GM21737 (cell line): ENCODE measurements around the gene TFCP2.
"Not testable (repeated sequence)": the region's sequence is repeated elsewhere in the genome, so short reads cannot be mapped to it uniquely, and the experiment has no call there.

Experiments
- ATAC-seq: cut with Tn5 transposase; IDR thresholded peaks from one replicate; pipeline ENCODE4 v1.9.1; 2021; ENCODE audit warnings: mild to moderate bottlenecking, moderate library complexity; ENCODE audit not compliant: unreplicated experiment

Gene TFCP2

GRCh38 chr12:51085757-51086156 lies 87.2 kb downstream of the TFCP2 start:
- ATAC-seq = no peak

DNA sequence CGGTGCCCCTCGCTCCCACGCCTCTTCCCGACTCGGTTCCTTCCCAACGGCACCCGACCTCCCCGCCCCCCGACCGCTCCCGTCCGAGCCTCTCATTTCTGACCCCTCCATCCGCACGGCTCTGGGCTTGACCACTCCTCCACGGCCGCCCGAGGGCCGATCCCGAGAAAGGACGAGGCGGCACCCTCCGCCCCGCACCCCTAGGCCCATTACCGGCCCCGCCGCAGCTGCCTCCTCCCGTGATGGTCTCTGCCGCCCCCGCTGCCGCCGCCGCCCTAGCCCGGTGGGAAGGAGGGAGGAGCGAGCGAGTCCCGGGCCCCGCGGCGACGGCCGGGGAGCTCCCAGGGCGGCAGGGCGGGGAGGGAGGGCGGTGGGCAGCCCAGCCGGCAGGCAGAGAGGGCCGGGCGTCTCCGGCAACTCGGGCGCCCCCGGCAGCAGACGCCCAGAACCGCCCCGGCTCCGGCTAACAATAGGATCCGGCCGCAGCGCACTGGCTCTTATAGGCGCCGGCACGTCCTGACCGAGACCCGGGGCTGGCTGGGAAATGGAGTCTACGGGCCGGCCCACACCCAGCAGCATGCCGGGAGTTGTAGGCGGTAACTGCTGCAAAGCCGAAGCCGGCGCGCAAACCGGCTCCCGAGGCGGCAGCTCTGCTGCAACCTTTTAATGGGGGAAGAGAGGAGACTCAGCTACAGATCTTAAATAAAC lies 89.7 kb downstream of the TFCP2 start, which contains the start of gene CSRNP2:
CSRNP2 (minus strand) TSS at position 471 of the 708 bp plus-strand sequence. CDS start 7,035 bp downstream, outside the sequence.
- ATAC-seq = peak; percentile 98

DNA sequence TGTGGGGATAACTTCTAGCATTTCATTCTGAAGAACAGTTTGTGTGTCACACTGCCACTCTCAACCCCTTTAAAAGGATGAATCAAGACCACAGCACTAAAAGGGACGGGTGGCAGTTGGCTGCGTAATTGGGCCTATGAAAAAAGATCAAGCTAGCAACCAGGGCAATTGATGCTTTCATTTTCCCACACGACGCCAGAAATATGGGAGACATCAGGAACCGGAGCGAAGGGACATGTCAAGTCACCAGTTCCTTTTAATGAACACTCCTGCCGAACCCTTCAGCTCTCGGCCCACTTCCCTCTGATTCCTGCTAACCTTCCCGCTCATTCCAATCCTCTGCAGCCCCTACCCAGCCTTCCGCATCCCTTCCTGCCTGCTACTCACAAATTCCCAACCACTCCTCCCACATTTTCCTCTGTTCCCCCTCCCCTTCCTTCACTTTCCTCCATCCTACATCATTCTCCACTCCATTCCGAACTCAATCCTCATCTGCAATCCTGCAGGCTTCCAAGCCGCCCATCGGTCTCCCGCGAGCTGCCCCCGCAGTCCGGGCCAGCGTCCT lies 90.3 kb downstream of the TFCP2 start:
- ATAC-seq = no peak

DNA sequence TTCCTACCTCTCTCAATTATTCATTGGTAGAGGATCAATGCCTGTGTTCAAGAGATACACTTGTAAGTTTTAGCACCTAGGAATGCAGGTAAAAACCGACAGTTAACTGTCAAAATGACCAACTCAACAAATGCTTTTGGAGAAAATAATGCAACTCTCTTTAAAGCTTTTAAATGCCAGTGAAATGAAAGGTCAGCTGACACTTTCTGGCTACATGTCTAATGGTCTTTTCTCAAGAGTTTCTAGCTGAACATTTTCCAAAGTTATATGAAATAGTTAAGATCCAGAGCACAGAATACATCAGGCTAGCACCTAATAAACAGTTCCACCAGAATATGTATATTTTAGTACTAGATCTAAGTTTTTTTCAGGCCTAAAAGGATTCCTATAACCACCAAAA lies 91.5 kb downstream of the TFCP2 start:
- no peak for ATAC-seq

GRCh38 chr12:51080136-51080535 lies 92.8 kb downstream of the TFCP2 start:
- ATAC-seq = no peak

DNA sequence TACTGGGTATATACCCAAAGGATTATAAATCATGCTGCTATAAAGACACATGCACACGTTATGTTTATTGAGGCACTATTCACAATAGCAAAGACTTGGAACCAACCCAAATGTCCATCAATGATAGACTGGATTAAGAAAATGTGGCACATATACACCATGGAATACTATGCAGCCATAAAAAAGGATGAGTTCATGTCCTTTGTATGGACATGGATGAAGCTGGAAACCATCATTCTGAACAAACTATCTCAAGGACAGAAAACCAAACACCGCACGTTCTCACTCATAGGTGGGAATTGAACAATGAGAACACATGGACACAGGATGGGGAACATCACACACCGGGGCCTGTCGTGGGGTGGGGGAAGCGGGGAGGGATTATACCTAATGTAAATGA lies 94.1 kb downstream of the TFCP2 start:
- not testable (repeated sequence) for ATAC-seq

GRCh38 chr12:51078346-51078745 lies 94.6 kb downstream of the TFCP2 start:
- ATAC-seq = not testable (repeated sequence)

- no peak for ATAC-seq
Observed at GRCh38 chr12:51077930-51078329, 95.0 kb downstream of the TFCP2 start.

GRCh38 chr12:51076236-51076930 lies 96.6 kb downstream of the TFCP2 start:
- ATAC-seq = no peak

DNA sequence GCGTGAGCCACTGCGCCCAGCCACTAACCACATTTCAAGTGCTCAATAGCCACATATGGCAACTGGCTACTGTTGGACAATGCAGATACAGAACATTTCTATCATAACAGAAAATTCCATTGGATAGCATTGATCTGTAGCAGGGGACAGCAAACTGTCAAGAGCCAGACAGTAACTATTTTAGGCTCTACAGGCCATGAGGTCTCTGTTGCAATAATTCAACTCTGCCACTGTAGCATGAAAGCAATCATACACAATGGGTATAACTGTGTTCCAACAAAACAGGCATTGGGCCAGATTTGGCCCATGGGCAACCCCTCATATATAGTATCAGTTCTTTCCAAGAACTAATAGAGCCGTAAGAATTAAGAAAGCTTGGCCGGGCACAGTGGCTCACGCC lies 97.5 kb downstream of the TFCP2 start:
- no peak for ATAC-seq

DNA sequence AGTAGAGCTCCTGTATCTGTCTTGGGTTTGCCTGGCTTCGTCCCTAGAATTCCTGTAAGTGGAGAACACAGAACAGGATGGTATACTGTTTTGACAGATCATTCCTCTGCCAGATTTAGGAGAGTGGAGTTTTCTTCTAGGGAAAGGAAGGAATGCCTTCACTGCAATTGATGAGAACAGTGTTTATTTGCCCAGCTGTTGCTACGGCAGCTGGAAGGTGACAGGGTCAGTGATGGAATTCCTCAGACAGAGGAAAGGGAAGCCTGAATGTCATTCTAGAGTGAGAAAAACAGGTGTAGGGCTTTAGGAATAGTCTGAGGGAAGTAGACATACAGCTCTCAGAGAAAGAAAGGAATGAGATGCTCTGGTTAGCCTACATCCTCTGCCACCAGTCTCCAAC lies 101.3 kb downstream of the TFCP2 start:
- ATAC-seq = no peak

DNA sequence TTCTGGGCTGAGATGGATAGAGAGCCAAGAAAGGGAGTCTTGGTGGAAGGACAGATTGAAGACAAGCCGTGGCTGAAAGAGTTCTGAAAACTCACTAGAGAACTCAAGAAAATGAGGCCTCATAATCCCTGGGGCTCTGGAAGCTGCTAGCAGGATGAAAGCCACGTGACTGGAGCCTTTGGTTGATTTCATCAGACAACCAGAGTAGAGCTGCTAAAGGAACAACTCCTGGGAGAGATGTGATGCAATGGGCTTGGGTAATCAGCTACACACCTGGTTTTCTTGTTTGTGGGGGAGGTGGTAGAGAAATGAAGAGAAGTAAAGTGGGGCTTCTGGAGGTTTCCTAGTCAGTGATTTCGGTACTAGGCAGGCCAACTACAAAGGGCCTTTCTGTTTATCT lies 102.9 kb downstream of the TFCP2 start:
- no peak for ATAC-seq

DNA sequence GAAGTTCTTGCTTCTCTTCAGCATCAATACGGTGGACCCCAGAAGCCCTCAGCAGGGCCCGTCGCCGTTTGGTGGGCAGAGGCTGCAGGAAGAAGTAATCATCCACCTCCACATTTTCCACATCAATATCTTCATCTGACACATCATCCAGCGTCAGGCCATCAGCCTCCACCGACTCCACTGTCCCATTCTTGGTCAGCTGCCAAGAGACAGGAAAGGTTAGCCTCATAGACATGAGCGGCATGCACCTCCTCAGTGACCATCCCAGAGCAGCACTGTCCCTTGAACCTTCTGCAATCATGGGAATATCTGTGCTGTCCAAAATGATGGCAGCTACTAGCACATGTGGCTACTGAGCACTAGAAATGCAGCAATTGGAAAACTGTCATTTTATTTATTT lies 105.2 kb downstream of the TFCP2 start:
- no peak for ATAC-seq

DNA sequence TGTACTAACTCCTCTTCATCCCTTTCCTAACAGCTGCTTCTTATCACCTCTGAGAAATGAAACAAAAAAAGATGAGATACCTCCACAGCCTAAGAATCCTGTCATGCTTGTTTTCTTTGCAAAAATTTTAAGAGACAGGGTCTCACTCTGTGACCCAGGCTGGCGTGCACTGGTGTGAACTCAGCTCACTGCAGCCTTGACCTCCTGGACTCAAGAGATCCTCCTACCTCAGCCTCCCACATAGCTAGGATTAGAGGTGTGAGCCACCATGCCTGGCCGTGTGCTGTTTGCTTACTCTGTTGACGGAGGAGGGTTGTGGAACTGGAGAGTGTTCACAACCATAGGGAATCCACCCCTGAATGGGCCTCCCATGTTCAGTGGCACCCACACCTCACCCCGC lies 105.7 kb downstream of the TFCP2 start:
- no peak for ATAC-seq

DNA sequence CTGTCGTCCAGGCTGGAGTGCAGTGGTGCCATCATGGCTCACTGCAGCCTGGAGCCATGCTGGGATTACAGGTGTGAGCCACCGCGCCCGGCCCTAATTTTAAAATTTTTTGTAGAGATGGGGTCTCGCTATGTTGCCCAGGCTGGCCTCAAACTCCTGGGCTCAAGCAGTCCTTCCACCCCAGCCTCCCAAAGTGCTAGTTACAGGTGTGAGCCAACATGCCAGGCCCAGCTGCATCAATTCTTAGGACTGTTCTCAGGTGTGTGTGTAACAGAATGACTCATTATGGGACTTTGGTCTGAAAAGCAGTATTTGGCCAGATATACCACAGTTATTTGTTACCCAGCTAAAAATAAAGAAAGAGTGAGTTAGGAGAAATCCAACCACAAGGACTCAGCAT lies 107.4 kb downstream of the TFCP2 start:
- ATAC-seq = no peak

- ATAC-seq = no peak
Observed at GRCh38 chr12:51062631-51063397, 110.1 kb downstream of the TFCP2 start.

- ATAC-seq = no peak
Observed at GRCh38 chr12:51059086-51059485, 113.8 kb downstream of the TFCP2 start.

GRCh38 chr12:51056242-51056641 lies 116.7 kb downstream of the TFCP2 start:
- no peak for ATAC-seq

DNA sequence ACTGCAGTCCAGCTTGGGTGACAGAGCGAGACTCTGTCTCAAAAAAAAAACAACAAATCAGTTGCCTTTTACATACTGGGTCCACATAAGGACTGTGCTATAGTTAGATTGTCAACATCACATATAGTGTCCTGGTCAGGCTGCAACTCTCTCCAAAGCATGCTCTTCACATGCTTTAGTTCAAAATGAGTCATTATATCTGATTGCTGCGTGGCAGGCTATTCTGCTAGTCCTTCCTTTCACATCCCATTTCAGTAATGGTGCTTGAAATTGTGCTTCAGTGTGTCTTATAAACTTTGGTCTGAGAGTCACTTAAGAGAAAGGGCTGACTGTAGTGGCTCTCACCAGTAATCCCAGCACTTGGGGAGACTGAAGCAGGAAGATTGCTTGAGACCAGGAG lies 117.9 kb downstream of the TFCP2 start:
- ATAC-seq = no peak

DNA sequence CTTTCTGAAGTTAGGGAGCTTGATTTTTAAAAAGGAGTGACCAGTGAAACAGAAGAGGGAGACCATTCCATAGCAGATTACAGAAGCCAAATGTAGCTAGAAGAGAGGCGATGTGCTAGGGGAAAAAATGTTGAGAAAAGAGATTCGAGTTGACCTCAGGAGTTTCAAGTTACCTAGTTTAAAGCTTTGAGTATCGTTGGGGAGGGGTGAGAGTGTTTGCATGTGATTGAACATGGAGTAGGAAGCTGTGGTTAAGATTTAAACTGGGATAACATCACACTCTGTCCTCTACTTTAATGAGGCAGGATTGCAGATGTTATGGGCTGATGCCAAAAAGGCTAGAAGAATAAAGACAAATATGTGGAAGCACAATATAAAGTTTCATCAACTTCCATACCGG lies 121.1 kb downstream of the TFCP2 start:
- no peak for ATAC-seq

GRCh38 chr12:51049525-51049924 lies 123.4 kb downstream of the TFCP2 start:
- ATAC-seq = no peak
